Renal cortical epithelial cell (primary cell): ENCODE results near the gene CKAP2L. TPM values are rescaled to one million over a fixed set of nuclear protein-coding genes. Genes with fewer than 3 reads are reported as not detected.

Experiments
- DNase-seq: peaks from one replicate; pipeline ENCODE4 v3.0.0-alpha.2; 2011; ENCODE audit warnings: low read depth
- total RNA-seq: library from RNA; depleted of rRNA; stranded (reverse); fragments of >200 nt; gene quantifications from 2 replicates; pipeline ENCODE4 v1.2.3, GENCODE V29; 2014

The CKAP2L gene
- total RNA-seq, 1 donor from 2014 or later: 0.40 TPM

GRCh38 chr2:112791693-112792230, 27.4 kb upstream of the CKAP2L start:
- no peak for DNase-seq

- no peak for DNase-seq
These were observed 26.6 kb upstream of the CKAP2L start for GRCh38 chr2:112791019-112791418.

- DNase-seq: no peak
These were observed 25.9 kb upstream of the CKAP2L start for GRCh38 chr2:112790305-112790704.

- DNase-seq: no peak
These were observed 24.8 kb upstream of the CKAP2L start for GRCh38 chr2:112789186-112789585.

GRCh38 chr2:112788653-112789052, 24.2 kb upstream of the CKAP2L start:
- DNase-seq: no peak

GRCh38 chr2:112787729-112788393, 23.5 kb upstream of the CKAP2L start:
- no peak for DNase-seq

- DNase-seq: peak; percentile 32
These were observed 22.9 kb upstream of the CKAP2L start for GRCh38 chr2:112787294-112787693.

- DNase-seq: peak; percentile 82
These were observed 20.1 kb upstream of the CKAP2L start, which contains the start of gene IL1A for GRCh38 chr2:112784199-112785189. IL1A (minus strand) TSS chr2:112784493; CDS start chr2:112783770, 723 bp downstream.

GRCh38 chr2:112783187-112783714, 18.8 kb upstream of the CKAP2L start:
- DNase-seq: no peak

- no peak for DNase-seq
These were observed 17.9 kb upstream of the CKAP2L start for GRCh38 chr2:112782234-112782799.

GRCh38 chr2:112779598-112779997, 15.2 kb upstream of the CKAP2L start:
- no peak for DNase-seq

- DNase-seq: no peak
These were observed 12.6 kb upstream of the CKAP2L start for GRCh38 chr2:112777036-112777435.

- DNase-seq: no peak
These were observed 11.7 kb upstream of the CKAP2L start for GRCh38 chr2:112776113-112776512.

- no peak for DNase-seq
These were observed 10.3 kb upstream of the CKAP2L start for GRCh38 chr2:112774536-112775285.

GRCh38 chr2:112773556-112773955, 9.1 kb upstream of the CKAP2L start:
- no peak for DNase-seq

GRCh38 chr2:112772911-112773475, 8.6 kb upstream of the CKAP2L start:
- no peak for DNase-seq

GRCh38 chr2:112772322-112772721, 7.9 kb upstream of the CKAP2L start:
- no peak for DNase-seq

- DNase-seq: peak; percentile 47
These were observed 4.0 kb upstream of the CKAP2L start for GRCh38 chr2:112768432-112768831.

- DNase-seq: no peak
These were observed 3.4 kb upstream of the CKAP2L start for GRCh38 chr2:112767693-112768330.

- no peak for DNase-seq
These were observed 842 bp upstream of the CKAP2L start for GRCh38 chr2:112765251-112765650.
